Type B pancreatic cell (in vitro differentiated cells): Measurements from ENCODE around the gene CLTCL1. TPM values are rescaled to one million over a fixed set of nuclear protein-coding genes. Genes with fewer than 3 reads are reported as not detected.

Experiments
- DNase-seq: peaks from one replicate; pipeline ENCODE4 v3.0.0; 2021; ENCODE audit warnings: mixed read lengths; ENCODE audit not compliant: unreplicated experiment; ENCODE audit errors: extremely low spot score
- H3K27ac Mint-ChIP-seq: 2 replicates; pipeline ENCODE4 v1.8.0; 2021; ENCODE audit warnings: mild to moderate bottlenecking, mixed read lengths
- H3K27me3 Mint-ChIP-seq: 2 replicates; pipeline ENCODE4 v1.8.0; 2021; ENCODE audit warnings: mixed read lengths
- H3K36me3 Mint-ChIP-seq: 2 replicates; pipeline ENCODE4 v1.8.0; 2021; ENCODE audit warnings: mixed read lengths
- H3K4me1 Mint-ChIP-seq: one replicate; pipeline ENCODE4 v1.8.0; 2021; ENCODE audit warnings: mixed read lengths; ENCODE audit not compliant: unreplicated experiment
- H3K4me3 Mint-ChIP-seq: 2 replicates; pipeline ENCODE4 v1.8.0; 2021; ENCODE audit warnings: mild to moderate bottlenecking, mixed read lengths
- H3K9me3 Mint-ChIP-seq: 2 replicates; pipeline ENCODE4 v1.8.0; 2021; ENCODE audit warnings: mixed read lengths
- total RNA-seq: library from RNA; stranded (reverse); gene quantifications from 2 replicates; pipeline ENCODE4 v1.2.1, GENCODE V29; 2021; ENCODE audit warnings: low replicate concordance
- TF ChIP-seq, protein P1 (sequence below): fragments of 200-600 bp; sonication (generic); conservative IDR thresholded peaks from 2 replicates; pipeline ENCODE4 v1.5.0; 2021; ENCODE audit warnings: antibody characterized with exemption, mild to moderate bottlenecking

The CLTCL1 gene
- total RNA-seq, 1 donor from 2014 or later: 11.6 TPM

DNA sequence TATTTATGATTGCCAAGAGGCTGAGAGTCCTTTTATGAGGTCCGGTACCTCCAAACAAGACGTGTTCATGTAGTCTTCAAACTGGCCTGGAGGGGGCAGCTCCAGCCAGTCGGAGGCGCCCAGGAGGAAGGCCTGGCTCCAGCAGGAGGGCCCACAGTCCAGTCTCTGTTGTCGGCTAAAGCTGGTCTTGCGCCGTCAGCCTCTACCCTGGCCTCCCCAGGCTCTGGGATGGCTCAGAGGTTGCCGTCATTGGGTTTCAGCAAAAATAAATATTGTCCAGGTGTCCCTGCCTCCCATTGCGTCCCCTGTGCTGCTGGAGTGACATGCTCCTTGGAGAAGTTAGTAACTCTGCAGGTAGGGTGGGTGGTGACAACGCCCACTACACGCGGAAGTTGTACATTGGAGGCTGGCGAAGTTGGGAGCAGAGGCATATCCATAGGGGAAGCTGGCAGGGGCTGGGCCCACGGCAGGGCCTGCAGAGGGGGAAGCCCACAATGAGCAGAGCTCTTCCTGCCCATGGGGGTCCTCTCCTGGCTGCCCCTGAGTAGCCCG, 111.9 kb downstream of the CLTCL1 start:
- peak overlapping the region; percentile 96 for H3K27ac Mint-ChIP-seq
- DNase-seq: no peak
- peaks cover 13% of the 10 kb centered on the region for H3K4me1 Mint-ChIP-seq
- TF ChIP-seq, protein P1, sequence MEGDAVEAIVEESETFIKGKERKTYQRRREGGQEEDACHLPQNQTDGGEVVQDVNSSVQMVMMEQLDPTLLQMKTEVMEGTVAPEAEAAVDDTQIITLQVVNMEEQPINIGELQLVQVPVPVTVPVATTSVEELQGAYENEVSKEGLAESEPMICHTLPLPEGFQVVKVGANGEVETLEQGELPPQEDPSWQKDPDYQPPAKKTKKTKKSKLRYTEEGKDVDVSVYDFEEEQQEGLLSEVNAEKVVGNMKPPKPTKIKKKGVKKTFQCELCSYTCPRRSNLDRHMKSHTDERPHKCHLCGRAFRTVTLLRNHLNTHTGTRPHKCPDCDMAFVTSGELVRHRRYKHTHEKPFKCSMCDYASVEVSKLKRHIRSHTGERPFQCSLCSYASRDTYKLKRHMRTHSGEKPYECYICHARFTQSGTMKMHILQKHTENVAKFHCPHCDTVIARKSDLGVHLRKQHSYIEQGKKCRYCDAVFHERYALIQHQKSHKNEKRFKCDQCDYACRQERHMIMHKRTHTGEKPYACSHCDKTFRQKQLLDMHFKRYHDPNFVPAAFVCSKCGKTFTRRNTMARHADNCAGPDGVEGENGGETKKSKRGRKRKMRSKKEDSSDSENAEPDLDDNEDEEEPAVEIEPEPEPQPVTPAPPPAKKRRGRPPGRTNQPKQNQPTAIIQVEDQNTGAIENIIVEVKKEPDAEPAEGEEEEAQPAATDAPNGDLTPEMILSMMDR: peak; percentile 85
- H3K4me3 Mint-ChIP-seq: peak overlapping the region; percentile 90
- no peaks in the 10 kb centered on the region for H3K27me3 Mint-ChIP-seq
- no peaks in the 10 kb centered on the region for H3K36me3 Mint-ChIP-seq
- no peaks in the 10 kb centered on the region for H3K9me3 Mint-ChIP-seq

DNA sequence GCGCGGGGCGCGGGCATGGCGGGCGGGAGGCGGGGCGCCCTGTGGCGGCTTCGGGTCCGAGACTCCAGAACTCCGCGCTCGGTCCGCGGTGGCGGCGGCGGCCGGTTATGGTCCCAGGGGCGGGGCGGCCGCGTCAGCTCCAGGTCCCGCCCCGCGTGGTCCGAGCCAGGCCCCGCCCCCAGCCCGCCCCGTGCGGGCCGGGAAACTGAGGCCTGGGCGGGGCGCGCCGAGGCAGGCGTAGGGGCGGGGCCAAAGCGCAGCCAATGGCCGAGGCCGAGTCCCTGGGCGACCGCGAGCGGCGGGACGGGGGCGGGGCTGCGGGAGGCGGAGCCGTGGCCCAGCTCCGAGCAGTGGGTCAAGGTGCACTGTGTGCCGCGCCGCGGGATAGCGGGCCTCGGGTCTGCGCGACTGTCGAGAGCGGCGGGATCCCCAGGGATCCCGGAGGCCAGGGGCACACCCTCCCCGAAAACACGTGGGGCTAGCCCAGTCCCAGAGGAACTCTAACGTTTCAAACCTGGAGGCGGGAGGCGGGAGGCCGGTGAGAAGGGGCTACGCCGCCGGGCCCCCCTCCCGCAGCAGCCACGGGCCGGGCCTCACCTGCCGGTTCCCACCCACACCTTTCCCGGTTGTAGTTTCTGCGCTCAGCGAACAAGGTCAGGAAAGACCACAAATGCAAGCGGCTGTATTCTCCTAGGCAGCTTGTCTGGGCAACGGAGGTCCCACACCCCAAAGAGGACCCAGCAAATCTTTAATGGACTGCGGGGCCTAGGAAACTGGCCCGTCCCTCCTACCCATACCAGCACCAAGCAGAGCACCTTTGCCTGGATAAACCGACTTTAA, 112.6 kb downstream of the CLTCL1 start, which contains the start of gene SLC25A1:
TSS of gene SLC25A1 (minus strand) at position 80 of the 840 bp plus-strand sequence. CDS start at position 17, 63 bp downstream.
- no peaks in the 10 kb centered on the region for H3K36me3 Mint-ChIP-seq
- peaks cover 12% of the 10 kb centered on the region for H3K4me1 Mint-ChIP-seq
- H3K4me3 Mint-ChIP-seq: peak within 1 kb of the TSS; percentile 90
- TF ChIP-seq, protein P1: no peak
- no peaks in the 10 kb centered on the region for H3K9me3 Mint-ChIP-seq
- DNase-seq: peak; percentile 94
- no peaks in the 10 kb centered on the region for H3K27me3 Mint-ChIP-seq
- H3K27ac Mint-ChIP-seq: peak within 1 kb of the TSS; percentile 96

DNA sequence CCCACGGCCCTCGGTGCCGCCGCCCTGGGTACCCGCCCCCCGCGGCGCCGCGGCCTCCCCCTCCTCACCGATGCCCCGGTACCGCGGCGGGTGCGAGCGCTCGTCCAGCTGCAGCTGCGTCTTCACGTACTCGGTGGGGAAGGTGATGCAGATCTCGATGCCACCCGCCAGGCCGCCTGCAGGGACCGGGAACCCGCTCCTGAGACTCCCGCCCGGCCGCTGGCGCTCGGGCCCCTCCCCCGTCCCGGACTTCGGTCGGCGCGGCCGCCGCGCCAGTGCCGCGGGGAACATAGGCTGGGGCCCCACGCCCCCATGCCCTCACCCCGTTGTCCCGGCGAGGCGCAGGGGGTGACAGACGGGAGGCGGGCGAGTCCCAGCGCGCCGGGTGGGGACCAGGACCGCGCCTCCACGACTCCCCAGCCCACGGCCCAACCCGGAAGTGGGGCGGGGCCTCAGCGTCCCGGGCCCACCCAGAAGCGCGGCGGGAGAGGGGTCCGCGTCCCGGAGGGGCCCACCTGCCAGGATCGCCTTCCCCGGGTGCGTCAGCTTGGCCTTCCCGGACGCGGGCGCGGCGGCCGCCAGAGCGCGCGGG, 113.4 kb downstream of the CLTCL1 start:
- no peaks in the 10 kb centered on the region for H3K36me3 Mint-ChIP-seq
- H3K27me3 Mint-ChIP-seq: no peaks in the 10 kb centered on the region
- H3K4me1 Mint-ChIP-seq: peaks cover 12% of the 10 kb centered on the region
- TF ChIP-seq, protein P1: no peak
- peak overlapping the region; percentile 84 for H3K4me3 Mint-ChIP-seq
- DNase-seq: no peak
- no peaks in the 10 kb centered on the region for H3K9me3 Mint-ChIP-seq
- no peak overlapping the region for H3K27ac Mint-ChIP-seq

GRCh38 chr22:19177164-19178064, 114.1 kb downstream of the CLTCL1 start:
- TF ChIP-seq, protein P1: no peak
- Mint-ChIP-seq H3K27ac (no peak overlapping the region), H3K36me3 (no peaks in the 10 kb centered on the region), H3K4me1 (peaks cover 19% of the 10 kb centered on the region), H3K4me3 (peak overlapping the region; percentile 84), H3K27me3 (no peaks in the 10 kb centered on the region), H3K9me3 (no peaks in the 10 kb centered on the region)
- no peak for DNase-seq

- Mint-ChIP-seq H3K27me3 (no peaks in the 10 kb centered on the region), H3K27ac (no peak overlapping the region), H3K36me3 (no peaks in the 10 kb centered on the region), H3K4me1 (peaks cover 23% of the 10 kb centered on the region), H3K4me3 (peak overlapping the region; percentile 79), H3K9me3 (no peaks in the 10 kb centered on the region)
- TF ChIP-seq, protein P1: no peak
- no peak for DNase-seq
These were observed 114.8 kb downstream of the CLTCL1 start for GRCh38 chr22:19176732-19177131.
